ENCODE results near the gene CCNJL.

- TF ChIP-seq CTCF (IDR thresholded peaks at IDR 0.05) (no peak), EP300 (IDR thresholded peaks at IDR 0.05) (no peak)
These were observed 19.0 kb downstream of the CCNJL start for GRCh38 chr5:160293386-160293785.
